ENCODE measurements around the gene LGALS3. TPM values are rescaled to one million over a fixed set of nuclear protein-coding genes. Genes with fewer than 3 reads are reported as not detected.

Gene LGALS3
- total RNA-seq, 4 donors from 2014 or later, result 68.0 to 124 (median 80.6) TPM

GRCh38 chr14:55121628-55122439 is 7.2 kb upstream of the LGALS3 start:
- no peak for TF ChIP-seq CTCF (IDR thresholded peaks at IDR 0.05 in 4 of 5, conservative IDR thresholded peaks at IDR 0.05 in 1 of 5)
- TF ChIP-seq POLR2A (IDR thresholded peaks at IDR 0.05), result no peak
- no peaks in the 10 kb centered on the region for H3K27me3 ChIP-seq
- intact Hi-C loops (cut with DNase I; ENCODE audit: low total_unique reads) (no loop called here), in situ Hi-C loops (cut with MboI; ENCODE audit: low sequenced_read_pairs in 4 of 4) (no loop called here)
- H3K27ac ChIP-seq, result no peak overlapping the region
- H3K4me3 ChIP-seq, result no peak overlapping the region
- DNase-seq, result no peak
- H3K9me3 ChIP-seq, result no peaks in the 10 kb centered on the region
- H3K4me1 ChIP-seq, result peaks cover 12 to 26% of the 10 kb centered on the region in 2 donors
- no peak for ATAC-seq
- H3K36me3 ChIP-seq, result no peaks in the 10 kb centered on the region

GRCh38 chr14:55122440-55122986 is 6.5 kb upstream of the LGALS3 start:
- Histone ChIP-seq H3K27me3 (no peaks in the 10 kb centered on the region), H3K36me3 (no peaks in the 10 kb centered on the region), H3K4me3 (no peak overlapping the region), H3K4me1 (peaks cover 12 to 26% of the 10 kb centered on the region in 2 donors), H3K9me3 (no peaks in the 10 kb centered on the region), H3K27ac (no peak overlapping the region)
- TF ChIP-seq CTCF (IDR thresholded peaks at IDR 0.05 in 4 of 5, conservative IDR thresholded peaks at IDR 0.05 in 1 of 5), result no peak
- no peak for TF ChIP-seq POLR2A (IDR thresholded peaks at IDR 0.05)
- in situ Hi-C loops (cut with MboI; ENCODE audit: low sequenced_read_pairs in 4 of 4), result no loop called here
- DNase-seq (no peak), ATAC-seq (no peak)
- intact Hi-C loops (cut with DNase I; ENCODE audit: low total_unique reads), result no loop called here

- Histone ChIP-seq H3K9me3 (no peaks in the 10 kb centered on the region), H3K4me1 (peaks cover 12 to 20% of the 10 kb centered on the region in 2 donors), H3K27me3 (no peaks in the 10 kb centered on the region), H3K27ac (no peak overlapping the region), H3K36me3 (no peaks in the 10 kb centered on the region), H3K4me3 (no peak overlapping the region)
- intact Hi-C loops (cut with DNase I; ENCODE audit: low total_unique reads) (no loop called here), in situ Hi-C loops (cut with MboI; ENCODE audit: low sequenced_read_pairs in 4 of 4) (no loop called here)
- TF ChIP-seq CTCF (IDR thresholded peaks at IDR 0.05 in 4 of 5, conservative IDR thresholded peaks at IDR 0.05 in 1 of 5) (no peak), POLR2A (IDR thresholded peaks at IDR 0.05) (no peak)
- DNase-seq (no peak), ATAC-seq (no peak)
These were observed 6.0 kb upstream of the LGALS3 start for GRCh38 chr14:55123101-55123500.

GRCh38 chr14:55123852-55124639 is 5.0 kb upstream of the LGALS3 start:
- ATAC-seq (no peak), DNase-seq (no peak)
- peaks cover 11 to 18% of the 10 kb centered on the region in 2 donors for H3K4me1 ChIP-seq
- no peaks in the 10 kb centered on the region for H3K9me3 ChIP-seq
- no peak overlapping the region for H3K4me3 ChIP-seq
- in situ Hi-C loops (cut with MboI; ENCODE audit: low sequenced_read_pairs in 4 of 4), result no loop called here
- TF ChIP-seq CTCF (IDR thresholded peaks at IDR 0.05 in 4 of 5, conservative IDR thresholded peaks at IDR 0.05 in 1 of 5) (no peak), POLR2A (IDR thresholded peaks at IDR 0.05) (no peak)
- intact Hi-C loops (cut with DNase I; ENCODE audit: low total_unique reads), result no loop called here
- H3K36me3 ChIP-seq, result no peaks in the 10 kb centered on the region
- no peaks in the 10 kb centered on the region for H3K27me3 ChIP-seq
- H3K27ac ChIP-seq, result no peak overlapping the region

Measured in gastrocnemius medialis (tissue), 4 donors.